ENCODE data around the gene ZHX3.

ZHX3 gene

GRCh38 chr20:41352666-41353065, 35.1 kb upstream of the ZHX3 start:
- DNase-seq: no peak

DNA sequence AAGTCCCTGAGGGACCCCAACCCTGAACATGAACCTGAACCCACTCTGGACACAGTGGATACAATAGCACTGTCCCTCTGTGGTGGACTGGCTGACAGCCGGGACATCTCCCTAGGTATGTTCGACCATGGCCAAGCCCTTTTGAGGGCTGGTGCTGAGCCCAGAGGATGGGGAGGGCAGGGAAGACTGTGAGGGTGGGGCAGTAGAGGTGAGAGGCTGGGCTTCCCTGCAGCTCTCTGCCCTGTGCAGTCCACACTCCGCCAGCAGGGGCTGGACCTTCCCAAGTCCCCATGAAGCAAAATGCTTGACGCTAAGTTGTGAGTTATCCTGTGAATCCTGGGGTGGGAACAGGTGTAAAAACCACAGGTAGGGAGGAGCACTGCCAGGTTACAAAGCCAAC, 34.6 kb upstream of the ZHX3 start:
- DNase-seq: no peak

- DNase-seq: no peak
Measured at GRCh38 chr20:41350408-41350962, 33.0 kb upstream of the ZHX3 start.

- no peak for DNase-seq
Measured at GRCh38 chr20:41349943-41350342, 32.4 kb upstream of the ZHX3 start.

- DNase-seq: no peak
Measured at GRCh38 chr20:41349266-41349665, 31.7 kb upstream of the ZHX3 start.

DNA sequence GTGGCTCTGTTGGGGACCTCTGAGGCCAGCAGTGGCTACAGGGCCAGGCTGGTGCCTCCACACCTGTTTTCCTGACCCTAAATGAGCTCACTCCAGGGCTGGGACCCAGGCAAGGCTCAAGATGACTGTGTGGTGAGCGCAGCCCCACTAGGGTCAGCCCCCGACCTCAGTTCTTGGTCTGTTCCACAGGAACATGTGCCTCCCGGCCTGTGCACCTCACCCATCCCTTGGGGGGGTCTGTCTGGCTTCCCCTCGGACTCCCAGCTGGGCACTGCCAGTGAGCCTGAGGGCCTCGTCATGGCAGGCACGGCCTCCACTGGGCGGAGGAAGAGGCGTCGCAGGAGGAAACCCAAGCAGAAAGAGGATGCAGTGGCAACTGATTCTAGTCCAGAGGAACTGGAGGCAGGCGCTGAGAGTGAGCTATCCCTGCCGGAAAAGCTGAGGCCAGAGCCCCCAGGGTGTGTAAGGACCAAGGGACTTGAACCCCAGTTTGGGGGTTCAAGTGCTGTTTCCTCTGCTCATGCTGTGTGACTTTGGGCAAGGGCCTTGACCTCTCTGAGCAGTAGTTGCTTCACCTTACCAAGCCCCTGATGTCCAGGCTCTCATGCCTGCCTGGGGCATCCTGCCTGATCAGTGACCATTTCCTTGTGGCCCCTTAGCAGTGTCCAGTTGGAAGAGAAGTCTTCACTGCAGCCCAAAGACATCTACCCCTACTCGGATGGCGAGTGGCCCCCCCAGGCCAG, 31.1 kb upstream of the ZHX3 start:
- DNase-seq: no peak

- DNase-seq: no peak
Measured at GRCh38 chr20:41347523-41348429, 30.2 kb upstream of the ZHX3 start.

DNA sequence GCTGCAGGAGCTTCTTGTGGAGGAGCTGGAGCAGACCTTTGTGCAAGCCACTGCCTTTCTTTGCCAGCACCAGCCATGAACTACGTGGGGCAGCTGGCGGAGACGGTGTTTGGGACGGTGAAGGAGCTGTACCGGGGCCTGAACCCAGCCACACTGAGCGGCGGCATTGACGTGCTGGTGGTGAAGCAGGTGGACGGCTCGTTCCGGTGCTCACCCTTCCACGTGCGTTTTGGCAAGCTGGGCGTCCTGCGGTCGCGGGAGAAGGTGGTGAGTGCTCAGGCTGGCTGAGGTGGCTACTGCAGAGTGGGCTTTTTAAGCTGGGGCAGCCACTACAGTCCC, 28.2 kb upstream of the ZHX3 start:
- DNase-seq: no peak

DNA sequence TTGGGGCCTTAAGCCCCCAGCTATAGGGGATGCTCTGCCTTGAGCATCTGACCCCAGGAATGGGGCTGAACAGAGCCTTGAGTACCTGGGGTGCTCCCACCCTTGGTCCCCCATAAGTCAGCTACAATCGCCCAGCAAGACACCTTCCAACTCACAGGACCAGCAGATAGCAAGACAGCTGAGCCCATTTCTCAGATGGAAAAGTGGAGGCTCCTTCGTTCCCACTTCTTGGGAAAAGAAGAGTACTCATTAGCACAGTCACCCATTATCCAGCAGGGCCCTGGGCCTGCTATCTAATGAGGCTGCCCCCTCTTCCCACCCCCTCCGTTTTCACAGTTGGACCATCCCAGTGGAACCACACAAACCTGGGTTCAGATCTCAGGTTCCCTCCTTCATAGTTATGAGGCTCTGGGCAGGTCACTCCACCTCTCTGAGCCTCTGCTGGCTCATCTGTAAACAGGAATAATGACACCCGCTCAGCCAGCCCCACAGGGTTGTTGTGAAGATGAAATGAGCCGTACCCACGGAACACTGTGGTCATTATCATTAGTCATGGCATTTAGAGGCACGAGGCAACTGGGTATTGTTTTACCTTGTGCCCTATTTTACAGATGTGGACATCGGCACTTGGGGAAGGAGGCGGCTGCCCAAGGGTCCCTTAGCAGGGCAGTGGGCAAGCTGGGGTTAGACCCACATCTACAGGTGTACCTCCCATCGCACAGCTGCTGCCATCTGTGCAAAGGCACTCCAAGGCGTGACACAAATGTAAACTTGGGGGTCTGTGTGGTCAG, 27.6 kb upstream of the ZHX3 start:
- no peak for DNase-seq

GRCh38 chr20:41344477-41344876, 26.9 kb upstream of the ZHX3 start:
- no peak for DNase-seq

DNA sequence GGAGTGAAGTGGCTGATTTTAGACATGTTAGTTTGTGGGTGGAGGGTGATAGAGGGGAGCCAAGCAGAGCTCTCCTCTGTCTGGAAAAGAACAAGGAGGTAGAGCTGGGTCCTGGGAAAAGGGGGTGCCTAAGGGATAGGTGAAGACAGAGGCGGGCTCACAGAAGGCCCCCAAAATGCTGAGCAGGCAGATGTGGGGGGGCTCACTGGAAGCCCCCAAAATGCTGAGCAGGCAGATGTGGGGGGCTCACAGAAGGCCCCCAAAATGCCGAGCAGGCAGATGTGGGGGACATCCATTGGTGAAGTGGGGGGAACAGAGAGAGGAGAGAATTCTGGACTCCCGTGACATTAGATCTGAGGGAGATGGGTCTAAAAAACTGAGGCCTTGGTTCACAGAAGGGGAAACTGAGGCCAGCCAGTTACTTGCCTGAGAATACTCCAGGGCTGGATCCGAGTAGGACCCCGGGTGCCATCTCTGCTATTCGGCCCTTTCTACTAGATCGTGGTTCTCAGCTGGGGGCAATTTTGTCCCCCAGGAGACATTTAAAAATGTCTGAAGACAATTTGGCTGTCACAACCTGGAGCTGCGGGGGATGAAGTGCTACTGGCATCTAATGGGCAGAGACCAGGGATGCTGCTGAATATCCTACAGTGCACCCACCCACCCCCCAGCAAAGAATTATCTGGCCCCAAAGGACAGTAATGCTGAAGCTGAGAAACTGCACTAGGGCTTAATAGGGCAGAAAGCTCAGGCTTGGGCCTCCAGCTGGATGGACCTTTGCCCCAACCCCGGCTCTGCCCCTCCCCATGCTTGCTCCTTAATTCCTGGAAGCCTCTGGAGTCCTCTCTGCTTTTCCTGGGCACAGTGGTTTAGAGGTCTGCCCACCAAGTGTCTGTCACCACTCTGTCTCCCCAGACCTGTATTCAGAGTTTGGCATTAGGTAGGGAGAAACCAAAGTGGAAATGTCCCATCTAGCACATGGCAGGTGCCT, 25.2 kb upstream of the ZHX3 start:
- DNase-seq: no peak

GRCh38 chr20:41340327-41341055, 23.0 kb upstream of the ZHX3 start, which contains the start of gene LPIN3:
Gene LPIN3, plus strand, starts transcription at chr20:41340821. Its CDS starts 4,983 bp downstream, at chr20:41345804.
- DNase-seq: peak; percentile 53

DNA sequence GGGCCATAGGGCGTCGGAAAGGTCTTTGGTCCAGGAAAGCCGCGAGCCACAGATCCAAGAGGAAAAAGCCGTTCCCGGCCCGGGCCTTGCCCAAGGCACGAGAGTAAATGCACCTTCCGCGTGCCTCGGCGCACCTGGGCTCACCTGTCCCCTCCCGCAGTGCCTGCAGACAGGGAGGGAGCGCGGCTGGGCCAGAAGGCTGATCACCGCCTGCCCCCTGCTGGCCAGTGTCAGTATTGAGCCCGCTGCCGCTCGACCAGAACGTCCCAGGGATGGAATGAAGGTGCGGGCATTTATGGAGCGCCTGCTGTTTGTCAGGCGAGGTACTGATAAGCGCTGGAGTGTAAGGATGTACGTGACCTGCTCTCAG, 22.4 kb upstream of the ZHX3 start:
- peak; percentile 84 for DNase-seq

DNA sequence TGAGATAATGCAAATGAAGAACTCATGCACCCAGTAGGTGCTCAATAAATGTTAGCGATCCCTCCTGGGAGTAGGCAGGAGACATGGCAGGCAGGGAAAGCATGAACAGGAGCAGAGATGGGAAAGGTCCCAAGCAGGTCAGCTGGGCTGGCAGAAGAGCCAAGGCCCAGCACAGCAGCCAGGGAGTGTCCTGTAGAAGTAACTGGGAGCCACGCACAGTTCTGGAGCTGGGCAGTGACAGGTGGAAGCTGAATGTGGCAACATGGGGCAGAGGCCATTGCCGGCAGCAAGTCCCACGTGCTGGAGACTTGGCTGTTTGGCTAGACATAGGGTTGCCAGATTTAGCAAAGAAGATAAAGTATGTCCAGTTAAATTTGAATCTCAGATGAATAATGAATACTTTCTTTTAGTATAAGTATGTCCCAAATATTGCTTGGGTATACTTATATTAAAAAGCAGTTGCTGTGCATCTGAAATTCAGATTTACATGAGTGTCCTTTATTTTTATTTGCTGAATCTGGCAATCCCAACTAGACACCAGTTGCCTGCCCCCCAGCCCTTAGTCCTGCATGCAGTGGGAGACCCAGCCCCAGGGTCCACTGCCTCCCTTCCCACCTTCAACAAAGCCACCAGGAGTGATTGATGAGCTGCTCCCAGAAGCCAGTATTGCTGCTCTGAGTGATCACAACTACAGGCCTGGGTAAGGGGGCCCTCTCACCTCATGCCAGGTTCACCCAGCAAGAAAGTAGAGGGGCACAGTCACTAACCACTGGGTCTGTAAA, 19.4 kb upstream of the ZHX3 start:
- no peak for DNase-seq

GRCh38 chr20:41335591-41335990, 18.1 kb upstream of the ZHX3 start:
- no peak for DNase-seq

GRCh38 chr20:41334443-41335421, 17.2 kb upstream of the ZHX3 start:
- DNase-seq: no peak

- no peak for DNase-seq
Measured at GRCh38 chr20:41334036-41334435, 16.5 kb upstream of the ZHX3 start.

GRCh38 chr20:41331731-41332130, 14.2 kb upstream of the ZHX3 start:
- DNase-seq: no peak

- no peak for DNase-seq
Measured at GRCh38 chr20:41330941-41331340, 13.4 kb upstream of the ZHX3 start.

All from activated naive CD4-positive, alpha-beta T cell treated with anti-CD3 and anti-CD28 coated beads, Interleukin-2, amount 50 U/mL, for 16 hours (primary cell).